ENCODE measurements around the gene VSNL1.

Gene VSNL1

DNA sequence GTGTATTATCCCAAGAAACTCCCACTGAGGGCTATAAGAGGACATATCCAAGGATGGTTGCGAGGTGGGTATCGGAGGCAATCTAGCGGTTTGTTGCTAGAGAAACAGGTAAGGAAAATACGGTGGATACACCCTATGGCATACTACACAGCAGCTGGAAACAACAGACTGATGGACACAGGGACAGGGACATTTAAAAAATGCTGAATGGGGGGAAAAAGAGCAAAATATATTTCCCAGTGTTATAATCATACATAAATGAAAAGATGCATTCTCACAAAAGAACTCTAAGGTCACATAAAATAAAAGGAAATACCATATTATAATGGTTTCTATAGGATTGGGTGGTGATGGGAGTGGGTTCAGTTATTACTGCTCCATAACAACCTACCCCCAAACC lies 117.3 kb downstream of the VSNL1 start:
- TF ChIP-seq, protein P1, sequence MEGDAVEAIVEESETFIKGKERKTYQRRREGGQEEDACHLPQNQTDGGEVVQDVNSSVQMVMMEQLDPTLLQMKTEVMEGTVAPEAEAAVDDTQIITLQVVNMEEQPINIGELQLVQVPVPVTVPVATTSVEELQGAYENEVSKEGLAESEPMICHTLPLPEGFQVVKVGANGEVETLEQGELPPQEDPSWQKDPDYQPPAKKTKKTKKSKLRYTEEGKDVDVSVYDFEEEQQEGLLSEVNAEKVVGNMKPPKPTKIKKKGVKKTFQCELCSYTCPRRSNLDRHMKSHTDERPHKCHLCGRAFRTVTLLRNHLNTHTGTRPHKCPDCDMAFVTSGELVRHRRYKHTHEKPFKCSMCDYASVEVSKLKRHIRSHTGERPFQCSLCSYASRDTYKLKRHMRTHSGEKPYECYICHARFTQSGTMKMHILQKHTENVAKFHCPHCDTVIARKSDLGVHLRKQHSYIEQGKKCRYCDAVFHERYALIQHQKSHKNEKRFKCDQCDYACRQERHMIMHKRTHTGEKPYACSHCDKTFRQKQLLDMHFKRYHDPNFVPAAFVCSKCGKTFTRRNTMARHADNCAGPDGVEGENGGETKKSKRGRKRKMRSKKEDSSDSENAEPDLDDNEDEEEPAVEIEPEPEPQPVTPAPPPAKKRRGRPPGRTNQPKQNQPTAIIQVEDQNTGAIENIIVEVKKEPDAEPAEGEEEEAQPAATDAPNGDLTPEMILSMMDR (IDR thresholded peaks at IDR 0.05; ENCODE audit: poor library complexity, severe bottlenecking): no peak
- no peak for DNase-seq (ENCODE audit: low spot score)
- ATAC-seq (ENCODE audit: low read depth): no peak
- Histone ChIP-seq H3K9me3 (ENCODE audit: severe bottlenecking) (no peaks in the 10 kb centered on the region), H3K36me3 (ENCODE audit: low read depth) (peaks cover 3% of the 10 kb centered on the region), H3K27ac (ENCODE audit: poor library complexity, severe bottlenecking) (no peak overlapping the region), H3K4me1 (ENCODE audit: insufficient read depth, poor library complexity, severe bottlenecking) (no peaks in the 10 kb centered on the region), H3K27me3 (ENCODE audit: insufficient read depth, poor library complexity, severe bottlenecking) (no peaks in the 10 kb centered on the region), H3K4me3 (ENCODE audit: severe bottlenecking) (no peak overlapping the region)

DNA sequence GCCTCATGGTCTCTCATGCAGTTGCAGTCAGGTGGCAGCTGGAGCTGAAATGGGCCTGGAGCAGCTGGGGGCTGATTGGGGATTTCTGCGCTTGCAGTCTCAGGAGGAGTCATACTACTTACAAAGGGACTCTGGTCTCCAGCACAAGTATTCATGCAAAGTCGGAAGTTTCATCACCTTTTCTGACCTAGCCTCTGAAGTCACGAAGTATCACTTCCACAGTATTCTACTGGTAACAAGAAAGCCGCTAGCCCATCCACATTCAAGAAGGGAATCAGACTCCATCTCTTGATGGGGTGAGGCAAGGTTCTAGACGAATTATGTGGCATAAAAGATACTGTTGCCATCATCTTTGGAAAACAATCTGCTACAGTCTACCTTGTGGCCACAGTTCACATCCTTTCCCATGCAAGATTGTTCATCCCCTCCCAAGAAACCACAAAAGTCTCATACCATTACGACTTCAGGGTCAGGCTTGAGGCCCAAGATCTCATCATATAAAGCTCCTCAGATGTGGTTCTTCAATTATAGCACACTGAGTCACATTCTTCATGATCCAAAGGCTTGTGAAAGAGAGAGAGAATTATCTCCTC lies 117.9 kb downstream of the VSNL1 start:
- Histone ChIP-seq H3K27me3 (ENCODE audit: insufficient read depth, poor library complexity, severe bottlenecking) (no peaks in the 10 kb centered on the region), H3K36me3 (ENCODE audit: low read depth) (peaks cover 9% of the 10 kb centered on the region), H3K4me3 (ENCODE audit: severe bottlenecking) (no peak overlapping the region), H3K9me3 (ENCODE audit: severe bottlenecking) (no peaks in the 10 kb centered on the region), H3K4me1 (ENCODE audit: insufficient read depth, poor library complexity, severe bottlenecking) (no peaks in the 10 kb centered on the region), H3K27ac (ENCODE audit: poor library complexity, severe bottlenecking) (no peak overlapping the region)
- ATAC-seq (ENCODE audit: low read depth) (no peak), DNase-seq (ENCODE audit: low spot score) (no peak)
- TF ChIP-seq, protein P1 (IDR thresholded peaks at IDR 0.05; ENCODE audit: poor library complexity, severe bottlenecking): no peak

GRCh38 chr2:17660219-17660618 lies 119.7 kb downstream of the VSNL1 start:
- Histone ChIP-seq H3K36me3 (ENCODE audit: low read depth) (peaks cover 27% of the 10 kb centered on the region), H3K27me3 (ENCODE audit: insufficient read depth, poor library complexity, severe bottlenecking) (no peaks in the 10 kb centered on the region), H3K27ac (ENCODE audit: poor library complexity, severe bottlenecking) (no peak overlapping the region), H3K9me3 (ENCODE audit: severe bottlenecking) (no peaks in the 10 kb centered on the region), H3K4me1 (ENCODE audit: insufficient read depth, poor library complexity, severe bottlenecking) (no peaks in the 10 kb centered on the region), H3K4me3 (ENCODE audit: severe bottlenecking) (no peak overlapping the region)
- ATAC-seq (ENCODE audit: low read depth) (no peak), DNase-seq (ENCODE audit: low spot score) (no peak)
- TF ChIP-seq, protein P1 (IDR thresholded peaks at IDR 0.05; ENCODE audit: poor library complexity, severe bottlenecking): no peak

GRCh38 chr2:17661460-17661859 lies 121.0 kb downstream of the VSNL1 start:
- Histone ChIP-seq H3K4me3 (ENCODE audit: severe bottlenecking) (no peak overlapping the region), H3K4me1 (ENCODE audit: insufficient read depth, poor library complexity, severe bottlenecking) (no peaks in the 10 kb centered on the region), H3K36me3 (ENCODE audit: low read depth) (peaks cover 39% of the 10 kb centered on the region), H3K27ac (ENCODE audit: poor library complexity, severe bottlenecking) (no peak overlapping the region), H3K9me3 (ENCODE audit: severe bottlenecking) (no peaks in the 10 kb centered on the region), H3K27me3 (ENCODE audit: insufficient read depth, poor library complexity, severe bottlenecking) (no peaks in the 10 kb centered on the region)
- no peak for DNase-seq (ENCODE audit: low spot score)
- ATAC-seq (ENCODE audit: low read depth): no peak
- TF ChIP-seq, protein P1 (IDR thresholded peaks at IDR 0.05; ENCODE audit: poor library complexity, severe bottlenecking): no peak

DNA sequence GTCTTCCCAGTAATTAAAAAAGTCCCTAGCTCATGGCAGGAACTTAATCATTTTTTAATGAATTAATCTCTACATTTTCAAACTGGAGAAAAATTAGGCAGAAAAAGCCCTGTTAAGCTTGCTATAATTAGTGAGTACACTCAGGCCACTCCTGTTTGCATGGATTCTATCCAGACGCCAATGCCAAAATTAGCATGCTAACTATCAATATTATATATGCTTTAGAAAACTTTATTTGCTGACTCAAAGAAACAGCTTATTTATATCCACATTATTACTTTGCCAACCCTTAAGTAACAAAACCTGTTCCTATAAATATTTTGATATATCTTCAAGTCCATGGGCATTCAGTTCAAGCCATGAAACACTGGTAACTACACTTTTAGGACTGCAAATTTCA lies 122.2 kb downstream of the VSNL1 start:
- H3K4me3 ChIP-seq (ENCODE audit: severe bottlenecking): no peak overlapping the region
- no peak for DNase-seq (ENCODE audit: low spot score)
- TF ChIP-seq, protein P1 (IDR thresholded peaks at IDR 0.05; ENCODE audit: poor library complexity, severe bottlenecking): no peak
- H3K9me3 ChIP-seq (ENCODE audit: severe bottlenecking): no peaks in the 10 kb centered on the region
- H3K27ac ChIP-seq (ENCODE audit: poor library complexity, severe bottlenecking): no peak overlapping the region
- no peaks in the 10 kb centered on the region for H3K27me3 ChIP-seq (ENCODE audit: insufficient read depth, poor library complexity, severe bottlenecking)
- no peaks in the 10 kb centered on the region for H3K4me1 ChIP-seq (ENCODE audit: insufficient read depth, poor library complexity, severe bottlenecking)
- no peak for ATAC-seq (ENCODE audit: low read depth)
- peaks cover 50% of the 10 kb centered on the region for H3K36me3 ChIP-seq (ENCODE audit: low read depth)

All from RWPE2 (cell line).